Measurements from ENCODE around the gene GSC2.

GSC2 gene

GRCh38 chr22:19181786-19182471, 31.8 kb upstream of the GSC2 start:
- Histone ChIP-seq H2BK12ac (ENCODE audit: low read length in 2 of 2) (no peak overlapping the region), H2BK120ac (ENCODE audit: low read depth, low read length) (no peak overlapping the region), H2BK5ac (ENCODE audit: low read depth, low read length, poor library complexity, severe bottlenecking) (no peak overlapping the region), H3K79me1 (replicated peaks; ENCODE audit: low read length, poor library complexity, severe bottlenecking) (no peaks in the 10 kb centered on the region), H3K4me3 (ENCODE audit: insufficient read depth in 1 of 2, low read depth in 1 of 2, low read length in 2 of 2) (no peak overlapping the region), H3K23ac (ENCODE audit: low read length in 2 of 2) (no peak overlapping the region), H3K4me1 (ENCODE audit: control insufficient read depth, insufficient read depth, low read depth, low read length) (peaks cover 17% of the 10 kb centered on the region), H3K4me2 (ENCODE audit: low read length, poor library complexity, severe bottlenecking) (no peak overlapping the region), H2AFZ (ENCODE audit: low read depth, low read length) (no peak overlapping the region), H3K14ac (ENCODE audit: low read length in 2 of 2) (no peak overlapping the region), H3K36me3 (ENCODE audit: control insufficient read depth in 1 of 2, insufficient read depth in 2 of 2, low read depth in 1 of 2, low read length in 2 of 2) (peaks cover 2 to 32% of the 10 kb centered on the region in 2 experiments), H2BK15ac (ENCODE audit: low read depth, poor library complexity, severe bottlenecking) (no peak overlapping the region), H3K9ac (ENCODE audit: low read length) (no peak overlapping the region), H3K4ac (ENCODE audit: low read depth in 1 of 2, low read length in 2 of 2) (no peak overlapping the region), H2AK5ac (ENCODE audit: low read length, severe bottlenecking) (no peak overlapping the region), H3K27ac (ENCODE audit: low read length, poor library complexity, severe bottlenecking) (no peak overlapping the region), H4K91ac (ENCODE audit: low read length) (peak overlapping the region; percentile 9), H3K18ac (ENCODE audit: low read depth in 1 of 2, low read length in 2 of 2) (no peak overlapping the region), H3K27me3 (ENCODE audit: control insufficient read depth in 1 of 2, insufficient read depth in 1 of 2, low read length in 2 of 2) (no peaks in the 10 kb centered on the region), H4K8ac (ENCODE audit: low read length) (no peak overlapping the region), H3K9me3 (ENCODE audit: control insufficient read depth, low read length) (no peaks in the 10 kb centered on the region)
- 83% methylated on average over 12 of the region's 12 CpGs for WGBS
- DNase-seq: no peak

GRCh38 chr22:19180740-19181410, 30.8 kb upstream of the GSC2 start:
- H3K4me3 ChIP-seq (ENCODE audit: insufficient read depth in 1 of 2, low read depth in 1 of 2, low read length in 2 of 2): no peak overlapping the region
- no peak overlapping the region for H3K14ac ChIP-seq (ENCODE audit: low read length in 2 of 2)
- no peak overlapping the region for H3K4ac ChIP-seq (ENCODE audit: low read depth in 1 of 2, low read length in 2 of 2)
- peaks cover 8% of the 10 kb centered on the region for H3K79me1 ChIP-seq (replicated peaks; ENCODE audit: low read length, poor library complexity, severe bottlenecking)
- no peak overlapping the region for H3K23ac ChIP-seq (ENCODE audit: low read length in 2 of 2)
- no peak overlapping the region for H3K9ac ChIP-seq (ENCODE audit: low read length)
- no peak overlapping the region for H2AFZ ChIP-seq (ENCODE audit: low read depth, low read length)
- H2AK5ac ChIP-seq (ENCODE audit: low read length, severe bottlenecking): no peak overlapping the region
- no peak overlapping the region for H2BK5ac ChIP-seq (ENCODE audit: low read depth, low read length, poor library complexity, severe bottlenecking)
- no peak overlapping the region for H2BK120ac ChIP-seq (ENCODE audit: low read depth, low read length)
- no peaks in the 10 kb centered on the region for H3K9me3 ChIP-seq (ENCODE audit: control insufficient read depth, low read length)
- DNase-seq: no peak
- no peak overlapping the region for H3K27ac ChIP-seq (ENCODE audit: low read length, poor library complexity, severe bottlenecking)
- no peaks in the 10 kb centered on the region for H3K27me3 ChIP-seq (ENCODE audit: control insufficient read depth in 1 of 2, insufficient read depth in 1 of 2, low read length in 2 of 2)
- no peak overlapping the region for H4K91ac ChIP-seq (ENCODE audit: low read length)
- peaks cover 8 to 40% of the 10 kb centered on the region in 2 experiments for H3K36me3 ChIP-seq (ENCODE audit: control insufficient read depth in 1 of 2, insufficient read depth in 2 of 2, low read depth in 1 of 2, low read length in 2 of 2)
- WGBS: 91% methylated on average over 11 of the region's 11 CpGs
- H3K4me2 ChIP-seq (ENCODE audit: low read length, poor library complexity, severe bottlenecking): no peak overlapping the region
- no peak overlapping the region for H4K8ac ChIP-seq (ENCODE audit: low read length)
- no peak overlapping the region for H2BK15ac ChIP-seq (ENCODE audit: low read depth, poor library complexity, severe bottlenecking)
- no peak overlapping the region for H3K18ac ChIP-seq (ENCODE audit: low read depth in 1 of 2, low read length in 2 of 2)
- H3K4me1 ChIP-seq (ENCODE audit: control insufficient read depth, insufficient read depth, low read depth, low read length): peaks cover 26% of the 10 kb centered on the region
- no peak overlapping the region for H2BK12ac ChIP-seq (ENCODE audit: low read length in 2 of 2)

DNA sequence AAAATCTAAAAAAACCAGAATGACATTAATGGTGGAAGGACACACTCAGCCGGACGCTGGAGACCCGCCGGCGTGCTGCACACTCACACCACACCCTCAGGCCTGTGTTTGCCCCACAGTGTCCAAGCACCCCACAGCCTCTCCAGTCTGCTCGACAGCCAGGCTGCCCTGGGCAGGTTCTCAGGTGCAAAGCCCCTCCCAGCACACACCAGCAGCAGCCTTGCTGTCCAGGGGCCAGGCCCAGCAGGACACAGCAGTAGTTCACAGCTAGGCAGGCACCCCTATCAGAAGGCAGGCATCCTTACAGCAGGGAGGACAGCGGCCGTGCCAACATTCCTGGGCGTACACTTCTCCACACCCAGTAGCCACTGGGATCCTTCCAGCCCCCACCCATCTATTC, 30.1 kb upstream of the GSC2 start:
- no peak overlapping the region for H2AK5ac ChIP-seq (ENCODE audit: low read length, severe bottlenecking)
- no peak overlapping the region for H2BK12ac ChIP-seq (ENCODE audit: low read length in 2 of 2)
- no peak overlapping the region for H3K18ac ChIP-seq (ENCODE audit: low read depth in 1 of 2, low read length in 2 of 2)
- H2BK15ac ChIP-seq (ENCODE audit: low read depth, poor library complexity, severe bottlenecking): no peak overlapping the region
- no peak overlapping the region for H2BK5ac ChIP-seq (ENCODE audit: low read depth, low read length, poor library complexity, severe bottlenecking)
- H4K91ac ChIP-seq (ENCODE audit: low read length): no peak overlapping the region
- no peak overlapping the region for H2BK120ac ChIP-seq (ENCODE audit: low read depth, low read length)
- H3K14ac ChIP-seq (ENCODE audit: low read length in 2 of 2): no peak overlapping the region
- H3K27ac ChIP-seq (ENCODE audit: low read length, poor library complexity, severe bottlenecking): no peak overlapping the region
- no peak overlapping the region for H3K9ac ChIP-seq (ENCODE audit: low read length)
- peak overlapping the region in 1 of 2 experiments; percentile 14 for H3K23ac ChIP-seq (ENCODE audit: low read length in 2 of 2)
- no peaks in the 10 kb centered on the region for H3K27me3 ChIP-seq (ENCODE audit: control insufficient read depth in 1 of 2, insufficient read depth in 1 of 2, low read length in 2 of 2)
- no peak overlapping the region for H4K8ac ChIP-seq (ENCODE audit: low read length)
- 96% methylated on average over 9 of the region's 9 CpGs for WGBS
- peaks cover 15 to 43% of the 10 kb centered on the region in 2 experiments for H3K36me3 ChIP-seq (ENCODE audit: control insufficient read depth in 1 of 2, insufficient read depth in 2 of 2, low read depth in 1 of 2, low read length in 2 of 2)
- peaks cover 14% of the 10 kb centered on the region for H3K79me1 ChIP-seq (replicated peaks; ENCODE audit: low read length, poor library complexity, severe bottlenecking)
- no peaks in the 10 kb centered on the region for H3K9me3 ChIP-seq (ENCODE audit: control insufficient read depth, low read length)
- no peak for DNase-seq
- no peak overlapping the region for H2AFZ ChIP-seq (ENCODE audit: low read depth, low read length)
- H3K4me2 ChIP-seq (ENCODE audit: low read length, poor library complexity, severe bottlenecking): no peak overlapping the region
- no peak overlapping the region for H3K4me3 ChIP-seq (ENCODE audit: insufficient read depth in 1 of 2, low read depth in 1 of 2, low read length in 2 of 2)
- peaks cover 32% of the 10 kb centered on the region for H3K4me1 ChIP-seq (ENCODE audit: control insufficient read depth, insufficient read depth, low read depth, low read length)
- no peak overlapping the region for H3K4ac ChIP-seq (ENCODE audit: low read depth in 1 of 2, low read length in 2 of 2)

GRCh38 chr22:19179497-19180048, 29.5 kb upstream of the GSC2 start:
- Histone ChIP-seq H3K27me3 (ENCODE audit: control insufficient read depth in 1 of 2, insufficient read depth in 1 of 2, low read length in 2 of 2) (no peaks in the 10 kb centered on the region), H3K36me3 (ENCODE audit: control insufficient read depth in 1 of 2, insufficient read depth in 2 of 2, low read depth in 1 of 2, low read length in 2 of 2) (peaks cover 15 to 47% of the 10 kb centered on the region in 2 experiments), H3K79me1 (replicated peaks; ENCODE audit: low read length, poor library complexity, severe bottlenecking) (peaks cover 14% of the 10 kb centered on the region), H3K14ac (ENCODE audit: low read length in 2 of 2) (no peak overlapping the region), H3K4me1 (ENCODE audit: control insufficient read depth, insufficient read depth, low read depth, low read length) (peaks cover 37% of the 10 kb centered on the region), H2BK5ac (ENCODE audit: low read depth, low read length, poor library complexity, severe bottlenecking) (no peak overlapping the region), H3K4me2 (ENCODE audit: low read length, poor library complexity, severe bottlenecking) (peak overlapping the region; percentile 87), H4K91ac (ENCODE audit: low read length) (peak overlapping the region; percentile 22), H3K23ac (ENCODE audit: low read length in 2 of 2) (no peak overlapping the region), H3K9ac (ENCODE audit: low read length) (peak overlapping the region; percentile 82), H3K18ac (ENCODE audit: low read depth in 1 of 2, low read length in 2 of 2) (peak overlapping the region in 1 of 2 experiments; percentile 77), H3K9me3 (ENCODE audit: control insufficient read depth, low read length) (no peaks in the 10 kb centered on the region), H2AFZ (ENCODE audit: low read depth, low read length) (peak overlapping the region; percentile 79), H2AK5ac (ENCODE audit: low read length, severe bottlenecking) (no peak overlapping the region), H3K4ac (ENCODE audit: low read depth in 1 of 2, low read length in 2 of 2) (peak overlapping the region; percentile 20 to 70), H2BK12ac (ENCODE audit: low read length in 2 of 2) (no peak overlapping the region), H3K4me3 (ENCODE audit: insufficient read depth in 1 of 2, low read depth in 1 of 2, low read length in 2 of 2) (peak overlapping the region in 1 of 2 experiments; percentile 80), H4K8ac (ENCODE audit: low read length) (peak overlapping the region; percentile 78), H2BK120ac (ENCODE audit: low read depth, low read length) (no peak overlapping the region), H2BK15ac (ENCODE audit: low read depth, poor library complexity, severe bottlenecking) (peak overlapping the region; percentile 12), H3K27ac (ENCODE audit: low read length, poor library complexity, severe bottlenecking) (peak overlapping the region; percentile 37)
- WGBS: 49% methylated on average over 15 of the region's 15 CpGs
- DNase-seq: peak; percentile 86
